ENCODE data around the gene COL4A2. TPM values are rescaled to one million over a fixed set of nuclear protein-coding genes. Genes with fewer than 3 reads are reported as not detected.

The COL4A2 gene
- total RNA-seq, 1 experiment from 2014 or later: 1.6 TPM

DNA sequence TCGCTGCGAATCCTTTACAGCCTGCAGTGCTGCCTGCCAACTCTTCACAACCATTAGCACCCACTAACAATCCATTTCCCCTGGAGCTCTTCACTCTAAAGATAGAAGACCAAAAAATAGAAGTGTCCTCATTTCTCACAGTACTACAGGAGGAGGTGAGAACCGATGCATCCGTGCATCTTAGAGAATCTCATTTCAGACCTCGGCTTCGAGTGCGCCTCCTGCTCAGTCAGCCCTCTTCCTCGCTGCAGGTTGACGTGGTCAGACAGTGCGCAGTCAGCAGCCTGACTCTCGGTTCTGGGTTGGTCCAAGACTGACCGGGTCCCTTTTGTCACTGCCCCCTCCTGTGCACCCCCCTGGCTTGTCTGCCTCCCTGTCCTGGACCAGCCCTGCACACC is 169.1 kb downstream of the COL4A2 start:
- no peaks in the 10 kb centered on the region for H3K4me1 ChIP-seq (ENCODE audit: control insufficient read depth in 1 of 2, insufficient read depth in 2 of 2, low read length in 2 of 2)
- no peak overlapping the region for H3K4me2 ChIP-seq (ENCODE audit: low read length)
- no peak for TF ChIP-seq CBX3 (IDR thresholded peaks at IDR 0.05; ENCODE audit: low read depth)
- no peak for TF ChIP-seq ZFX (IDR thresholded peaks at IDR 0.05)
- no peak for TF ChIP-seq FOSL1 (IDR thresholded peaks at IDR 0.05; ENCODE audit: low read depth)
- no peak for TF ChIP-seq JUND (IDR thresholded peaks at IDR 0.05)
- no peak for TF ChIP-seq ELF1 (IDR thresholded peaks at IDR 0.05; ENCODE audit: borderline replicate concordance, low read depth)
- no peak for TF ChIP-seq SP1 (IDR thresholded peaks at IDR 0.05; ENCODE audit: low read depth)
- no peak for TF ChIP-seq EGR1 (IDR thresholded peaks at IDR 0.05; ENCODE audit: low read depth)
- TF ChIP-seq SRF (IDR thresholded peaks at IDR 0.05; ENCODE audit: low read depth): no peak
- no peak for TF ChIP-seq POLR2A (IDR thresholded peaks at IDR 0.05; ENCODE audit: borderline replicate concordance, extremely low read depth, insufficient read depth, insufficient read length)
- H3K36me3 ChIP-seq (ENCODE audit: control insufficient read depth in 1 of 2, insufficient read depth in 2 of 2, low read length in 2 of 2): no peaks in the 10 kb centered on the region
- ChIA-PET RAD21 (ENCODE audit: low non-redundant PET in 1 of 2, low total read pairs in 2 of 2, uncharacterized antibody in 2 of 2, unreplicated experiment in 2 of 2) (no interaction called here), POLR2A (no interaction called here), CTCF (no interaction called here)
- no peaks in the 10 kb centered on the region for H3K9me2 ChIP-seq (ENCODE audit: insufficient read depth)
- no peak overlapping the region for H3K9ac ChIP-seq (ENCODE audit: low read length)
- no peaks in the 10 kb centered on the region for H3K79me2 ChIP-seq (ENCODE audit: insufficient read depth, low read length)
- H4K20me1 ChIP-seq (ENCODE audit: insufficient read depth): no peaks in the 10 kb centered on the region
- no peaks in the 10 kb centered on the region for H3K9me3 ChIP-seq (ENCODE audit: control insufficient read depth in 1 of 2, insufficient read depth in 1 of 2, low read depth in 1 of 2, low read length in 2 of 2)
- no peak overlapping the region for H3K27ac ChIP-seq (ENCODE audit: low read depth, low read length)
- peaks cover 3% of the 10 kb centered on the region; the same call in 1 of the 2 replicates for H3K27me3 ChIP-seq (ENCODE audit: insufficient read depth, low read length)
- no peak for DNase-seq (ENCODE audit: low read depth, low spot score)
- BruUV-seq (replicated peaks): no TSS peak
- intact Hi-C loops (cut with micrococcal nuclease): no loop called here
- ATAC-seq: no peak
- no peak overlapping the region for H2AFZ ChIP-seq (ENCODE audit: low read depth, low read length, poor library complexity, severe bottlenecking)
- no peak overlapping the region for H3K4me3 ChIP-seq (replicated peaks in 1 of 2; ENCODE audit: low read depth in 1 of 2, low read length in 2 of 2)

DNA sequence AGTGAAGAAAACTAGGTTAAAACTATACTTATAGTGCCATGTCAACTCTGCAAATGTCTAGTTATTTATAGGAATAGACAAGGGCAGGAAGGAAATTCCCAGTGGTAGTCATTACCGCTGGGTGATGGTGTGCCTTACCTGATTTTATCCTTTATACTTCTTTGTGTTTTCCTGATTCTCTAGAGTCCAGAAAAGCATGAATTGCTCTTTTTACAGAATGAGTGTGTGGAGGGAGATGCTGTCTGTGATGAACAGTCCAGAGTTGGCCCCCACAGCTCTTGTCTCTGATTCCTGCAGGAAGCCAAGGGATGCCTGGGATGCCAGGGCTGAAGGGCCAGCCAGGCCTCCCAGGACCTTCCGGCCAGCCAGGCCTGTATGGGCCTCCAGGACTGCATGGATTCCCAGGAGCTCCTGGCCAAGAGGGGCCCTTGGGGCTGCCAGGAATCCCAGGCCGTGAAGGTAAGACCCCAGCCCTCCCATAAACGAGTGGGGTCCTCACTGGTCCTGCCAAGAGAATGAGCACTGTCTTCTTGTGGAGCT is 170.7 kb downstream of the COL4A2 start:
- Histone ChIP-seq H4K20me1 (ENCODE audit: insufficient read depth) (no peaks in the 10 kb centered on the region), H3K36me3 (ENCODE audit: control insufficient read depth in 1 of 2, insufficient read depth in 2 of 2, low read length in 2 of 2) (no peaks in the 10 kb centered on the region), H3K27me3 (ENCODE audit: insufficient read depth, low read length) (peaks cover 9% of the 10 kb centered on the region; the same call in 1 of the 2 replicates), H3K4me1 (ENCODE audit: control insufficient read depth in 1 of 2, insufficient read depth in 2 of 2, low read length in 2 of 2) (no peaks in the 10 kb centered on the region), H3K9me3 (ENCODE audit: control insufficient read depth in 1 of 2, insufficient read depth in 1 of 2, low read depth in 1 of 2, low read length in 2 of 2) (no peaks in the 10 kb centered on the region), H3K79me2 (ENCODE audit: insufficient read depth, low read length) (no peaks in the 10 kb centered on the region), H3K27ac (ENCODE audit: low read depth, low read length) (no peak overlapping the region), H3K9me2 (ENCODE audit: insufficient read depth) (no peaks in the 10 kb centered on the region), H3K9ac (ENCODE audit: low read length) (no peak overlapping the region), H3K4me3 (replicated peaks in 1 of 2; ENCODE audit: low read depth in 1 of 2, low read length in 2 of 2) (no peak overlapping the region), H2AFZ (ENCODE audit: low read depth, low read length, poor library complexity, severe bottlenecking) (no peak overlapping the region), H3K4me2 (ENCODE audit: low read length) (no peak overlapping the region)
- RAD21 ChIA-PET (ENCODE audit: low non-redundant PET in 1 of 2, low total read pairs in 2 of 2, uncharacterized antibody in 2 of 2, unreplicated experiment in 2 of 2): no interaction called here
- intact Hi-C loops (cut with micrococcal nuclease): no loop called here
- POLR2A ChIA-PET: no interaction called here
- DNase-seq (ENCODE audit: low read depth, low spot score) (no peak), ATAC-seq (no peak)
- CTCF ChIA-PET: no interaction called here
- no TSS peak for BruUV-seq (replicated peaks)
- TF ChIP-seq FOSL1 (IDR thresholded peaks at IDR 0.05; ENCODE audit: low read depth) (no peak), EGR1 (IDR thresholded peaks at IDR 0.05; ENCODE audit: low read depth) (no peak), SP1 (IDR thresholded peaks at IDR 0.05; ENCODE audit: low read depth) (no peak), POLR2A (IDR thresholded peaks at IDR 0.05; ENCODE audit: borderline replicate concordance, extremely low read depth, insufficient read depth, insufficient read length) (no peak), ZNF274 (IDR thresholded peaks at IDR 0.05; ENCODE audit: low read depth, low read length) (no peak), RAD21 (IDR thresholded peaks at IDR 0.05; ENCODE audit: low read depth) (no peak), CEBPB (IDR thresholded peaks at IDR 0.05; ENCODE audit: low read depth) (no peak)
- TF ChIP-seq, protein P1, sequence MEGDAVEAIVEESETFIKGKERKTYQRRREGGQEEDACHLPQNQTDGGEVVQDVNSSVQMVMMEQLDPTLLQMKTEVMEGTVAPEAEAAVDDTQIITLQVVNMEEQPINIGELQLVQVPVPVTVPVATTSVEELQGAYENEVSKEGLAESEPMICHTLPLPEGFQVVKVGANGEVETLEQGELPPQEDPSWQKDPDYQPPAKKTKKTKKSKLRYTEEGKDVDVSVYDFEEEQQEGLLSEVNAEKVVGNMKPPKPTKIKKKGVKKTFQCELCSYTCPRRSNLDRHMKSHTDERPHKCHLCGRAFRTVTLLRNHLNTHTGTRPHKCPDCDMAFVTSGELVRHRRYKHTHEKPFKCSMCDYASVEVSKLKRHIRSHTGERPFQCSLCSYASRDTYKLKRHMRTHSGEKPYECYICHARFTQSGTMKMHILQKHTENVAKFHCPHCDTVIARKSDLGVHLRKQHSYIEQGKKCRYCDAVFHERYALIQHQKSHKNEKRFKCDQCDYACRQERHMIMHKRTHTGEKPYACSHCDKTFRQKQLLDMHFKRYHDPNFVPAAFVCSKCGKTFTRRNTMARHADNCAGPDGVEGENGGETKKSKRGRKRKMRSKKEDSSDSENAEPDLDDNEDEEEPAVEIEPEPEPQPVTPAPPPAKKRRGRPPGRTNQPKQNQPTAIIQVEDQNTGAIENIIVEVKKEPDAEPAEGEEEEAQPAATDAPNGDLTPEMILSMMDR (IDR thresholded peaks at IDR 0.05 in 2 of 3, conservative IDR thresholded peaks at IDR 0.05 in 1 of 3; ENCODE audit: borderline replicate concordance in 1 of 3, insufficient read depth in 1 of 3, low read depth in 2 of 3, low read length in 2 of 3): no peak
- TF ChIP-seq, protein P2, sequence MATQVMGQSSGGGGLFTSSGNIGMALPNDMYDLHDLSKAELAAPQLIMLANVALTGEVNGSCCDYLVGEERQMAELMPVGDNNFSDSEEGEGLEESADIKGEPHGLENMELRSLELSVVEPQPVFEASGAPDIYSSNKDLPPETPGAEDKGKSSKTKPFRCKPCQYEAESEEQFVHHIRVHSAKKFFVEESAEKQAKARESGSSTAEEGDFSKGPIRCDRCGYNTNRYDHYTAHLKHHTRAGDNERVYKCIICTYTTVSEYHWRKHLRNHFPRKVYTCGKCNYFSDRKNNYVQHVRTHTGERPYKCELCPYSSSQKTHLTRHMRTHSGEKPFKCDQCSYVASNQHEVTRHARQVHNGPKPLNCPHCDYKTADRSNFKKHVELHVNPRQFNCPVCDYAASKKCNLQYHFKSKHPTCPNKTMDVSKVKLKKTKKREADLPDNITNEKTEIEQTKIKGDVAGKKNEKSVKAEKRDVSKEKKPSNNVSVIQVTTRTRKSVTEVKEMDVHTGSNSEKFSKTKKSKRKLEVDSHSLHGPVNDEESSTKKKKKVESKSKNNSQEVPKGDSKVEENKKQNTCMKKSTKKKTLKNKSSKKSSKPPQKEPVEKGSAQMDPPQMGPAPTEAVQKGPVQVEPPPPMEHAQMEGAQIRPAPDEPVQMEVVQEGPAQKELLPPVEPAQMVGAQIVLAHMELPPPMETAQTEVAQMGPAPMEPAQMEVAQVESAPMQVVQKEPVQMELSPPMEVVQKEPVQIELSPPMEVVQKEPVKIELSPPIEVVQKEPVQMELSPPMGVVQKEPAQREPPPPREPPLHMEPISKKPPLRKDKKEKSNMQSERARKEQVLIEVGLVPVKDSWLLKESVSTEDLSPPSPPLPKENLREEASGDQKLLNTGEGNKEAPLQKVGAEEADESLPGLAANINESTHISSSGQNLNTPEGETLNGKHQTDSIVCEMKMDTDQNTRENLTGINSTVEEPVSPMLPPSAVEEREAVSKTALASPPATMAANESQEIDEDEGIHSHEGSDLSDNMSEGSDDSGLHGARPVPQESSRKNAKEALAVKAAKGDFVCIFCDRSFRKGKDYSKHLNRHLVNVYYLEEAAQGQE (IDR thresholded peaks at IDR 0.05; ENCODE audit: low read depth): no peak
